Subcutaneous adipose tissue (tissue), 4 donors: ENCODE results near the gene ADGRL3. TPM values are rescaled to one million over a fixed set of nuclear protein-coding genes. Genes with fewer than 3 reads are reported as not detected.

Experiments used
- total RNA-seq, 4 donors: library from RNA; depleted of rRNA; stranded (reverse); fragments of >200 nt; gene quantifications; one replicate each; pipeline ENCODE4 v1.1.0, GENCODE V29; 2016
- TF ChIP-seq, protein P1 (sequence below): fragments of 450-650 bp; IDR thresholded peaks from one replicate; pipeline ENCODE4 v1.5.1; 2016; ENCODE audit warnings: low read depth, mild to moderate bottlenecking, control low read depth, antibody characterized with exemption, moderate library complexity

The ADGRL3 gene
- total RNA-seq, 4 donors from 2014 or later = 6.3 to 12.2 (median 9.2) TPM

GRCh38 chr4:61318431-61318830 lies 118.3 kb downstream of the ADGRL3 start:
- TF ChIP-seq, protein P1, sequence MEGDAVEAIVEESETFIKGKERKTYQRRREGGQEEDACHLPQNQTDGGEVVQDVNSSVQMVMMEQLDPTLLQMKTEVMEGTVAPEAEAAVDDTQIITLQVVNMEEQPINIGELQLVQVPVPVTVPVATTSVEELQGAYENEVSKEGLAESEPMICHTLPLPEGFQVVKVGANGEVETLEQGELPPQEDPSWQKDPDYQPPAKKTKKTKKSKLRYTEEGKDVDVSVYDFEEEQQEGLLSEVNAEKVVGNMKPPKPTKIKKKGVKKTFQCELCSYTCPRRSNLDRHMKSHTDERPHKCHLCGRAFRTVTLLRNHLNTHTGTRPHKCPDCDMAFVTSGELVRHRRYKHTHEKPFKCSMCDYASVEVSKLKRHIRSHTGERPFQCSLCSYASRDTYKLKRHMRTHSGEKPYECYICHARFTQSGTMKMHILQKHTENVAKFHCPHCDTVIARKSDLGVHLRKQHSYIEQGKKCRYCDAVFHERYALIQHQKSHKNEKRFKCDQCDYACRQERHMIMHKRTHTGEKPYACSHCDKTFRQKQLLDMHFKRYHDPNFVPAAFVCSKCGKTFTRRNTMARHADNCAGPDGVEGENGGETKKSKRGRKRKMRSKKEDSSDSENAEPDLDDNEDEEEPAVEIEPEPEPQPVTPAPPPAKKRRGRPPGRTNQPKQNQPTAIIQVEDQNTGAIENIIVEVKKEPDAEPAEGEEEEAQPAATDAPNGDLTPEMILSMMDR = no peak

DNA sequence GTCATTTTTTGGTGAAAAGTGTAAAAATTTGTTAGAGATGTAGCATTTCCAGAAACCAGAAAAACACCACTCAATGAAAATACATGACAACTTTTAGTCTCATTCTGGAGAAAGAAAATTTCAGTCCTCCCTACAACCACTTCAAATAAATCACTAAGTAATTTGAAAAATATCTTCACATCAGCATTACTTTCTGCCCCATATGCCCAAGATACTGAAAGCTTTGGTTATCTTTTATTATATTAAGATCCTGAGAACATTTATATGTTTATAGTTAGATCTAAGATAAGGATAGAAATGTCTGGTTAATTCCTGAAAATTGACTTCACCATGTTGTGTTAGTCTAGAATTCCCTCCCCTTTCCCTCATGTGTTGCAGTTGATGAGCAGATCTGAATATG lies 119.0 kb downstream of the ADGRL3 start:
- TF ChIP-seq, protein P1 = no peak

DNA sequence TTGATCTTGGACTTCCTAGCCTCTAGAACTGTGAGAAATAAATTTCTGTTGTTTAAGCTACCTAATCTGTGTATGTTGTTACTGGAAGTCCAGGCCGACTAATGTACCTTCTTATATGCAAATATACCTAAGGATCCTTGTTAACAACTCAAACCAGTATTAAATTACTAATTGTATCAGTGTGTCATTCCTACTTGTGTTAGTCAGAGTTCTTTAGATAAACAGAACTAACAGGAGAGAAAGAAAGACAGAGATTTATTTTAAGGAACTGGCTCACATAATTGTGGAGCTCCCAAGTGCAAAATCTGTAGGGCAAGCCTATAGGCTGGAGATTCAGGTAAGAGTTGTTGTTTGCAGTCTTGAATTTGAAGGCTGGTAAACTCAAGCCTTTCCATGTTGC lies 120.0 kb downstream of the ADGRL3 start:
- TF ChIP-seq, protein P1 = no peak

DNA sequence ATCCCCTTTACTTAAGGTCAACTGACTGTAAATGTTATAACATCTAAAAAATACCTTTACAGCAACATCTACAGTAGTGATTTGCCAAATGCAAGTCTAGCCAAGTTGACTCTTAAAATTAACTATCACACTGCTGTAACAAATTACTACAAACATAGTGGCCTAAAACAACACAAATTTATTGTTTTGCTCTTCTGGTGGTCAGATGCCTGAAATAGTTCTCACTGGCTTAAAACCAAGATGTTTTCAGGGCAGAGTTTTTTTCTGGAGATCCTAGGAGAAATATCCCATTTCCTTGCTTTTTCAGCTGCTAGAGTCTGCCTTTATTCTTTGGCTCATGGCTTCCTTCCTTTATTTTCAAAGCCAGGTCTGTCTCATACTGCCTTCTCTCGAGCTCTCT lies 120.5 kb downstream of the ADGRL3 start:
- TF ChIP-seq, protein P1 = no peak

DNA sequence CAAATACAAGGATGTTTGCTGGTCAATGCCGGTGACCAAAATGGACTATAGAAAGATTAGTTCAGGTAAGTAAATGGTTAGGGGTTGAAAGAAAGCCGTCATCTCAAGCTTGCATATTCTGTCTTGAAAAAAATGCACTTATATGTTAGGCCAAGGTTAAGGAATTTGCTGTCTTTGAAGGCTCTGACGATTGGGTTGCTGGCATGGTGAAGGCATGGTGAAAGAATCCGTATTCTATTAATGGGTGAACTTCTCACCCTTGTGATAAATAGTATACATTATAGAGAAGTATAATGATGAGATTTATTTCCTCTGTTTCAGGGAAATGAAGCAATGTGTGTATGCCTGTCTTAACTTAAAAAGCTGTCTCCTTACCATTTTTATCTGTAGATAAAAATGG lies 132.6 kb downstream of the ADGRL3 start:
- TF ChIP-seq, protein P1 = no peak

- TF ChIP-seq, protein P1 = no peak
These were observed 133.4 kb downstream of the ADGRL3 start for GRCh38 chr4:61333490-61333889.

- TF ChIP-seq, protein P1 = no peak
These were observed 135.2 kb downstream of the ADGRL3 start for GRCh38 chr4:61335241-61335763.
